DND-41 (cell line): Measurements from ENCODE around the gene CRHR2.

Experiments used
- CTCF ChIP-seq: IDR thresholded peaks from 2 replicates; pipeline ENCODE4 v1.5.1; 2012; ENCODE audit warnings: borderline replicate concordance, low read length, moderate library complexity, mild to moderate bottlenecking; ENCODE audit not compliant: poor library complexity, severe bottlenecking; ENCODE audit errors: extremely low read depth
- EZH2 ChIP-seq: IDR thresholded peaks from 3 replicates; pipeline ENCODE4 v1.6.1; 2012; ENCODE audit warnings: borderline replicate concordance, low read depth, mild to moderate bottlenecking, moderate library complexity, low read length, inconsistent platforms; ENCODE audit not compliant: severe bottlenecking

GRCh38 chr7:30714129-30714528, 31.9 kb upstream of the CRHR2 start:
- TF ChIP-seq CTCF (no peak), EZH2 (no peak)
